ENCODE data around the gene DPH6. TPM values are rescaled to one million over a fixed set of nuclear protein-coding genes. Genes with fewer than 3 reads are reported as not detected.
"Not testable (repeated sequence)": the region's sequence is repeated elsewhere in the genome, so short reads cannot be mapped to it uniquely, and the experiment has no call there.

The DPH6 gene
- total RNA-seq, 4 donors from 2014 or later = 15.9 to 44.1 (median 26.1) TPM

GRCh38 chr15:35397027-35397426 lies 148.9 kb downstream of the DPH6 start:
- Histone ChIP-seq H3K4me3 (no peak overlapping the region), H3K27ac (no peak overlapping the region), H3K9me3 (no peaks in the 10 kb centered on the region), H3K27me3 (no peaks in the 10 kb centered on the region), H3K4me1 (no peaks in the 10 kb centered on the region), H3K36me3 (peaks cover 0 to 3% of the 10 kb centered on the region in 2 donors)
- DNase-seq (no peak), ATAC-seq (no peak)
- intact Hi-C loops (cut with DNase I; ENCODE audit: low total_unique reads) (no loop called here), in situ Hi-C loops (cut with MboI; ENCODE audit: low sequenced_read_pairs in 4 of 4) (no loop called here)
- no peak for TF ChIP-seq CTCF (IDR thresholded peaks at IDR 0.05 in 4 of 5, conservative IDR thresholded peaks at IDR 0.05 in 1 of 5)

- ATAC-seq (no peak), DNase-seq (no peak)
- Histone ChIP-seq H3K27ac (no peak overlapping the region), H3K36me3 (peaks cover 0 to 3% of the 10 kb centered on the region in 2 donors), H3K27me3 (no peaks in the 10 kb centered on the region), H3K9me3 (no peaks in the 10 kb centered on the region), H3K4me3 (no peak overlapping the region), H3K4me1 (no peaks in the 10 kb centered on the region)
- intact Hi-C loops (cut with DNase I; ENCODE audit: low total_unique reads) = no loop called here
- TF ChIP-seq POLR2A (IDR thresholded peaks at IDR 0.05) = no peak
- TF ChIP-seq CTCF (IDR thresholded peaks at IDR 0.05 in 4 of 5, conservative IDR thresholded peaks at IDR 0.05 in 1 of 5) = no peak
- in situ Hi-C loops (cut with MboI; ENCODE audit: low sequenced_read_pairs in 4 of 4) = no loop called here
These were observed 151.5 kb downstream of the DPH6 start for GRCh38 chr15:35394416-35394815.

- TF ChIP-seq POLR2A (IDR thresholded peaks at IDR 0.05) = no peak
- no peak for TF ChIP-seq CTCF (IDR thresholded peaks at IDR 0.05 in 4 of 5, conservative IDR thresholded peaks at IDR 0.05 in 1 of 5)
- H3K4me3 ChIP-seq = no peak overlapping the region
- H3K27ac ChIP-seq = no peak overlapping the region
- DNase-seq = no peak
- no peak for ATAC-seq
- intact Hi-C loops (cut with DNase I; ENCODE audit: low total_unique reads) (no loop called here), in situ Hi-C loops (cut with MboI; ENCODE audit: low sequenced_read_pairs in 4 of 4) (no loop called here)
- peaks cover 0 to 3% of the 10 kb centered on the region in 2 donors for H3K36me3 ChIP-seq
- no peaks in the 10 kb centered on the region for H3K27me3 ChIP-seq
- H3K9me3 ChIP-seq = no peaks in the 10 kb centered on the region
- no peaks in the 10 kb centered on the region for H3K4me1 ChIP-seq
These were observed 152.6 kb downstream of the DPH6 start for GRCh38 chr15:35393398-35393797.

- intact Hi-C loops (cut with DNase I; ENCODE audit: low total_unique reads); in situ Hi-C loops (cut with MboI; ENCODE audit: low sequenced_read_pairs in 4 of 4): not testable (repeated sequence)
These were observed 154.5 kb downstream of the DPH6 start for GRCh38 chr15:35391408-35391984.

GRCh38 chr15:35383506-35383905 lies 162.5 kb downstream of the DPH6 start:
- H3K27ac ChIP-seq = no peak overlapping the region
- no peaks in the 10 kb centered on the region for H3K4me1 ChIP-seq
- H3K36me3 ChIP-seq = no peaks in the 10 kb centered on the region
- H3K27me3 ChIP-seq = no peaks in the 10 kb centered on the region
- H3K9me3 ChIP-seq = no peaks in the 10 kb centered on the region
- H3K4me3 ChIP-seq = no peak overlapping the region
- ATAC-seq (no peak), DNase-seq (no peak)
- TF ChIP-seq POLR2A (IDR thresholded peaks at IDR 0.05) = no peak
- TF ChIP-seq CTCF (IDR thresholded peaks at IDR 0.05 in 4 of 5, conservative IDR thresholded peaks at IDR 0.05 in 1 of 5) = no peak
- intact Hi-C loops (cut with DNase I; ENCODE audit: low total_unique reads) = no loop called here
- in situ Hi-C loops (cut with MboI; ENCODE audit: low sequenced_read_pairs in 4 of 4) = no loop called here

More at GRCh38 chr15:35391408-35391984, 154.5 kb downstream of the DPH6 start:
- H3K9me3 ChIP-seq, H3K27me3 ChIP-seq, H3K4me1 ChIP-seq, ATAC-seq, H3K36me3 ChIP-seq, H3K4me3 ChIP-seq, H3K27ac ChIP-seq, DNase-seq: not testable (repeated sequence)
